A673 (cell line): ENCODE results near the gene CUL7. TPM values are rescaled to one million over a fixed set of nuclear protein-coding genes. Genes with fewer than 3 reads are reported as not detected.

Experiments
- BruUV-seq: library from RNA; stranded (reverse); fragments of 400-500 nt; replicated peaks from 2 replicates; lab custom pipeline; 2021; lab: Mats Ljungman, UMichigan
- CTCF ChIA-PET: fragments of 300-600 bp; sonication (Branson Sonifier 250); formaldehyde crosslinking; loops from one replicate; lab custom pipeline; 2022; ENCODE audit warnings: antibody characterized with exemption; lab: Charles Lee
- POLR2A ChIA-PET: fragments of 300-600 bp; sonication (Branson Sonifier 250); formaldehyde crosslinking; loops from one replicate; lab custom pipeline; 2022; ENCODE audit warnings: antibody characterized with exemption; ENCODE audit not compliant: low non-redundant PET; lab: Charles Lee
- DNase-seq: peaks from one replicate; pipeline ENCODE4 v3.0.0-alpha.2; 2015; ENCODE audit warnings: low spot score
- H3K27ac ChIP-seq: fragments of 200-600 bp; sonication (generic); 2 replicates; pipeline ENCODE4 v1.5.1; 2016; ENCODE audit warnings: mixed run types, low read depth, mild to moderate bottlenecking, mixed read lengths, antibody characterized with exemption, low read length; ENCODE audit not compliant: poor library complexity, severe bottlenecking
- H3K27me3 ChIP-seq: fragments of 200-600 bp; sonication (generic); replicated peaks from 2 replicates; pipeline ENCODE4 v1.6.1; 2017; ENCODE audit warnings: mixed run types, low read depth, mild to moderate bottlenecking, mixed read lengths, antibody characterized with exemption, low read length; ENCODE audit not compliant: insufficient read depth, poor library complexity
- H3K36me3 ChIP-seq: fragments of 200-600 bp; sonication (generic); 2 replicates; pipeline ENCODE4 v1.6.1; 2016; ENCODE audit warnings: mixed run types, mild to moderate bottlenecking, mixed read lengths, antibody characterized with exemption, low read length; ENCODE audit not compliant: insufficient read depth, poor library complexity, severe bottlenecking
- H3K4me1 ChIP-seq: fragments of 200-600 bp; sonication (generic); 2 replicates; pipeline ENCODE4 v1.6.1; 2017; ENCODE audit warnings: mixed run types, mild to moderate bottlenecking, mixed read lengths, antibody characterized with exemption, low read length; ENCODE audit not compliant: insufficient read depth, poor library complexity, severe bottlenecking
- H3K4me3 ChIP-seq: fragments of 200-600 bp; sonication (generic); 2 replicates; pipeline ENCODE4 v1.5.1; 2016; ENCODE audit warnings: low read depth, mixed run types, mild to moderate bottlenecking, mixed read lengths, low read length; ENCODE audit not compliant: poor library complexity, severe bottlenecking
- H3K9me3 ChIP-seq: fragments of 200-600 bp; sonication (generic); 2 replicates; pipeline ENCODE4 v1.6.1; 2016; ENCODE audit warnings: mixed run types, low read depth, mild to moderate bottlenecking, mixed read lengths, antibody characterized with exemption, low read length; ENCODE audit not compliant: poor library complexity, severe bottlenecking
- EZH2 ChIP-seq: fragments of 200-600 bp; sonication (generic); IDR thresholded peaks from 2 replicates; pipeline ENCODE4 v1.6.1; 2017; ENCODE audit warnings: borderline replicate concordance, low read depth, mild to moderate bottlenecking, mixed read lengths, antibody characterized with exemption, low read length; ENCODE audit not compliant: poor library complexity, severe bottlenecking
- intact Hi-C: fragments of 100-400 bp; cut with micrococcal nuclease; formaldehyde crosslinking; loops from one replicate; pipeline ENCODE4 v1.10.0; 2022; ENCODE audit not compliant: unreplicated experiment
- total RNA-seq: library from RNA; stranded (reverse); gene quantifications from 2 replicates; pipeline ENCODE4 v1.2.3, GENCODE V29; 2021
- TF ChIP-seq, protein P1 (sequence below): fragments of 300-800, 200-600 bp; sonication (generic); conservative IDR thresholded peaks from 2 replicates; pipeline ENCODE4 v1.5.1; 2017; ENCODE audit warnings: low read depth, mild to moderate bottlenecking, antibody characterized with exemption, low read length, moderate library complexity, mixed read lengths

Gene CUL7
- total RNA-seq, 1 experiment from 2014 or later = 29.4 TPM

DNA sequence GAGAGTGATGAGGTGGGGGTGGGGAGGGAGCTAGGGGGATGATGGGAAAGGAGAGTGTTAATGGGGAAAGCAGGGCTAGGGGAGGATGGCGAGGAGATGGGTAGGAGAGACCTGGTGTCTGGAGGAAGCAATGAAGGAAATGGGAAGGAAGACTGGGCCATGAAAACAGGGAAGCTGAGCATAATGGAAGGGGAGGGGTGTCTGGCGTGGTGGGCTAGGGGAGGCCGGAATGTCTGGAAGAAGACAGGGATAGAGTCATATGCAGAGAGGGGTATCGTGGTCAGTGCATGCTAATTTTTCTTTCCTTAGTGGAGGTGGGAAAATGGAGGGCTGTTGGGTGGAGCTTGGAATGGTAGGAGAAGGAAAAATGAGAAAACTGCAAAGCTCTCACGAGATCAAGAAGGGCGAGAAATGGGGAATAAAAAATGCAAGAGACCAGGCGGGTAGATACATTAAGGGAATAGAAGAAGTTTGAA, 39.2 kb downstream of the CUL7 start:
- Histone ChIP-seq H3K27ac (peak overlapping the region; percentile 63), H3K36me3 (peaks cover 57% of the 10 kb centered on the region), H3K4me3 (peak overlapping the region; percentile 82), H3K9me3 (no peaks in the 10 kb centered on the region), H3K4me1 (peaks cover 7% of the 10 kb centered on the region), H3K27me3 (no peaks in the 10 kb centered on the region)
- CTCF ChIA-PET = interaction anchor here (0.6 to 1.5 kb wide), 4 partner anchors 35 to 150 kb away, joined by 4 to 8 read pairs (median 5); partner anchors contain the start of genes PEX6 and PTK7
- no TSS peak for BruUV-seq
- POLR2A ChIA-PET = interaction anchor here (0.6 to 1.2 kb wide), 2 partner anchors 30 to 85 kb away, joined by 3 to 5 read pairs; partner anchors contain the start of genes CNPY3 and PPP2R5D
- DNase-seq = peak; percentile 23
- TF ChIP-seq EZH2 = no peak
- TF ChIP-seq, protein P1, sequence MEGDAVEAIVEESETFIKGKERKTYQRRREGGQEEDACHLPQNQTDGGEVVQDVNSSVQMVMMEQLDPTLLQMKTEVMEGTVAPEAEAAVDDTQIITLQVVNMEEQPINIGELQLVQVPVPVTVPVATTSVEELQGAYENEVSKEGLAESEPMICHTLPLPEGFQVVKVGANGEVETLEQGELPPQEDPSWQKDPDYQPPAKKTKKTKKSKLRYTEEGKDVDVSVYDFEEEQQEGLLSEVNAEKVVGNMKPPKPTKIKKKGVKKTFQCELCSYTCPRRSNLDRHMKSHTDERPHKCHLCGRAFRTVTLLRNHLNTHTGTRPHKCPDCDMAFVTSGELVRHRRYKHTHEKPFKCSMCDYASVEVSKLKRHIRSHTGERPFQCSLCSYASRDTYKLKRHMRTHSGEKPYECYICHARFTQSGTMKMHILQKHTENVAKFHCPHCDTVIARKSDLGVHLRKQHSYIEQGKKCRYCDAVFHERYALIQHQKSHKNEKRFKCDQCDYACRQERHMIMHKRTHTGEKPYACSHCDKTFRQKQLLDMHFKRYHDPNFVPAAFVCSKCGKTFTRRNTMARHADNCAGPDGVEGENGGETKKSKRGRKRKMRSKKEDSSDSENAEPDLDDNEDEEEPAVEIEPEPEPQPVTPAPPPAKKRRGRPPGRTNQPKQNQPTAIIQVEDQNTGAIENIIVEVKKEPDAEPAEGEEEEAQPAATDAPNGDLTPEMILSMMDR = no peak
- intact Hi-C loops = loop anchor here (5.0 kb wide), 1 partner anchor 112 kb away; no protein-coding TSS in a partner anchor

DNA sequence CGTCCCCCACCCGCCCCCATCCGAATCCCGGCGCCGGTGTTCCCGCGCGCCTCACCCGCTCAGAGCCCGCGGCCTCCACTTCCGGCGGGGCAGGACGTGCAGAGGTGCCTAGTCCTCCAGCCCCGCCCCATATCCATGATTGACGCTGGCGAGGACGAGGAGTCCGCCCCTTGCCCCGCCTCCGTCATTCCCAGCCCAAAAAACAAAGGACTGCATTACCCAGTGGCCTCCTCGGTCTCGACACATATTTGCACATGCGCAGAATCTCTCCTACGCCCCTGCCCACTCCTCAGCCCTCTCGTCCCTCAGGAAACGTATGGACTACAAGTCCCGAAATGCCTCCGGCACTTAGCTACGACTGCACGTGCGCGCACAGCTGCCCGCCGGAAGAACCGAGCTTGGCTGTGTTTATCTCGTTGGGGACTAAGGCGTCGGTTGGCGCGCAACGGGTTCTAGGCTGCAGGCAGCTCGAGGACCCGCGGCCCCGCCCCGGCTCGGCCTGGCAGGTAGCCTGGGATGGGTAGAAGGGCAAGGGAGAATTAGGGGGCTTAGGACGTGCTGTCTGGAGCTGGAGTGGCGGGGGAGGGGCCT, 39.7 kb downstream of the CUL7 start, which contains the start of the genes KLHDC3 and MEA1:
Gene KLHDC3 (plus strand): TSS at position 407 of the 591 bp plus-strand sequence. CDS start 2,944 bp downstream, outside the sequence.
Gene MEA1 (minus strand): TSS at position 104 of the 591 bp plus-strand sequence. CDS start 133 bp downstream, outside the sequence.
- H3K4me3 ChIP-seq = peak within 1 kb of the TSS; percentile 82
- POLR2A ChIA-PET = interaction anchor here (0.6 to 1.2 kb wide), 2 partner anchors 30 to 85 kb away, joined by 3 to 5 read pairs; partner anchors contain the start of genes CNPY3 and PPP2R5D
- H3K36me3 ChIP-seq = peaks cover 59% of the 10 kb centered on the region
- CTCF ChIA-PET = interaction anchor here (0.6 to 1.5 kb wide), 4 partner anchors 35 to 150 kb away, joined by 4 to 8 read pairs (median 5); partner anchors contain the start of genes PEX6 and PTK7
- peak; percentile 100 for DNase-seq
- no peaks in the 10 kb centered on the region for H3K27me3 ChIP-seq
- H3K9me3 ChIP-seq = no peaks in the 10 kb centered on the region
- no peak for TF ChIP-seq EZH2
- TF ChIP-seq, protein P1 = no peak
- no TSS peak for BruUV-seq
- H3K27ac ChIP-seq = peak within 1 kb of the TSS; percentile 79
- intact Hi-C loops = loop anchor here (5.0 kb wide), 1 partner anchor 112 kb away; no protein-coding TSS in a partner anchor
- peaks cover 7% of the 10 kb centered on the region for H3K4me1 ChIP-seq

DNA sequence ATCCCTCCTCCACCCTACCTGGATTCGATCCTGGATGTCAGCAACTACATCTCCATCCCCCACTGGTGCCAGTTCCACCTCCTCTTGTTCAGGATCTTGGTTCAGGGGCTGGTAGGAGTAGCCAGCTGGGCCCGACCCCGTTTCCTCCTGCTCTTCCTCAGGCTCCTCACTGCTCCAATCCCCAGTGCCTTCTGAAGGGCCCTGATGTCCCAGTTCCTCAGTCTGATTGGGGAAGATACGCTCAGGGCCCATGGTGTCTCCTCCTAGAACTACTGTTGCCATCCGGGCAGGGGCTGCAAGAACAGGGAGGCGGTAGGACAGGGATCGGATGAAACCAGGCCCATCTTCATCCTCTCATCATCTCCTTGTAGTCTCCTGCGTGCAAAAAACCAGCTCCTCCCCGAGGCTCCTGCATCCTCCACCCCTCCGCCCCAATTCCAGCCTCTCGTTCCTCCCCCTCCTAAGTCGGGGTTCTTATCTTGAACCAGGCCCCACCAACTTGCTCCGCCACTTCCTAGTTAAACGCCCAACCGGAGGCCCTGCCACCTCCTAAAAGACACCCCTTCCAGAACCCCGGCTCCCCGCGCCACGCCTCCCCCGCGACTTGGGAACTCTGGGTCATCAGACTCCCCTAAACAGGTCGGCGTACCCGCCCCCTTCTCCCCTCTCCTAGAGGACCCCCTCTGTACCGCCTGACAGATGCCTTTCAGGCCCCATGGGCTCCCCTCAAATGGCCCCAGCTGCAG, 40.4 kb downstream of the CUL7 start:
- intact Hi-C loops = loop anchor here (5.0 kb wide), 1 partner anchor 111 kb away; no protein-coding TSS in a partner anchor
- H3K36me3 ChIP-seq = peaks cover 60% of the 10 kb centered on the region
- peaks cover 7% of the 10 kb centered on the region for H3K4me1 ChIP-seq
- no peaks in the 10 kb centered on the region for H3K27me3 ChIP-seq
- H3K9me3 ChIP-seq = no peaks in the 10 kb centered on the region
- BruUV-seq = no TSS peak
- POLR2A ChIA-PET = interaction anchor here (1.2 kb wide), 1 partner anchor 84 kb away, joined by 5 read pairs; the partner anchor contains the start of gene CNPY3
- DNase-seq = no peak
- TF ChIP-seq, protein P1 = no peak
- no peak for TF ChIP-seq EZH2
- CTCF ChIA-PET = interaction anchor here (1.2 to 1.5 kb wide), 2 partner anchors 63 to 131 kb away, joined by 5 to 8 read pairs; partner anchors contain the start of gene PTK7
- peak overlapping the region; percentile 79 for H3K27ac ChIP-seq
- peak overlapping the region; percentile 82 for H3K4me3 ChIP-seq
